Transverse colon (tissue), 4 donors: ENCODE results near the gene PREX1. TPM values are rescaled to one million over a fixed set of nuclear protein-coding genes. Genes with fewer than 3 reads are reported as not detected.

Experiments
- DNase-seq: peaks from one replicate; pipeline ENCODE4 v3.0.0-alpha.2; 2019
- H3K27ac ChIP-seq, 4 donors: fragments of 200-600 bp; sonication (generic); 2 replicates each; pipeline ENCODE4 v1.5.1; 2016 to 2018; ENCODE audit warnings: inconsistent platforms in 4 of 4
- H3K27me3 ChIP-seq: fragments of 200-600 bp; sonication (generic); 2 replicates; pipeline ENCODE4 v1.5.1; 2017; ENCODE audit warnings: inconsistent platforms
- H3K36me3 ChIP-seq, 4 donors: fragments of 200-600 bp; sonication (generic); 2 replicates each; pipeline ENCODE4 v1.5.1; 2017 to 2019; ENCODE audit warnings: inconsistent platforms in 4 of 4
- H3K4me1 ChIP-seq, 4 donors: fragments of 200-600 bp; sonication (generic); 2 replicates each; pipeline ENCODE4 v1.5.1; 2017 to 2020; ENCODE audit warnings: inconsistent platforms in 4 of 4
- H3K4me3 ChIP-seq, 4 donors: fragments of 200-600 bp; sonication (generic); 1 replicate in 1 of 4; 2 replicates in 3 of 4; pipeline versions ENCODE4 v1.5.1 to v1.6.1; 2017 to 2019; ENCODE audit warnings: inconsistent platforms in 4 of 4
- H3K9me3 ChIP-seq, 2 donors: fragments of 200-600 bp; sonication (generic); 2 replicates each; pipeline ENCODE4 v1.5.1; 2017 to 2019; ENCODE audit warnings: inconsistent platforms in 2 of 2
- EP300 ChIP-seq: sonication (generic); formaldehyde crosslinking; IDR thresholded peaks from one replicate; pipeline ENCODE4 v1.6.1; 2017; ENCODE audit warnings: antibody characterized with exemption, low read depth
- POLR2A ChIP-seq: fragments of 450-650 bp; IDR thresholded peaks from one replicate; pipeline ENCODE4 v1.6.1; 2016; ENCODE audit warnings: antibody characterized with exemption, mild to moderate bottlenecking, moderate library complexity
- POLR2AphosphoS5 ChIP-seq, 3 donors: sonication (generic); formaldehyde crosslinking; IDR thresholded peaks; one replicate each; pipeline ENCODE4 v1.6.1; 2016; ENCODE audit warnings: antibody characterized with exemption in 3 of 3
- WGBS, 2 donors: methylation state at CpG; one replicate each; pipeline ENCODE4 v1.1.5; 2018; ENCODE audit warnings: low coverage in 1 of 2; 5-methylcytosine and 5-hydroxymethylcytosine counted together
- in situ Hi-C, 4 donors: fragments of 200-750 bp; cut with MboI; loops; one replicate each; pipeline versions ENCODE4 v1.15.0 to v1.15.1; 2017; ENCODE audit warnings: low sequenced_read_pairs in 3 of 4, low pct_ligation_motif_present in 1 of 4, low pct_unique_long_range_greater_than_20kb in 1 of 4
- intact Hi-C: fragments of 100-400 bp; cut with DNase I; formaldehyde crosslinking; loops from one replicate; pipeline ENCODE4 v1.15.1; 2023; ENCODE audit warnings: low total_unique reads
- total RNA-seq, 4 donors: library from RNA; depleted of rRNA; stranded (reverse); fragments of >200 nt; gene quantifications; one replicate each; pipeline ENCODE4 v1.1.0, GENCODE V29; 2016
- TF ChIP-seq, protein P1 (sequence below), 5 experiments: fragments of 200-600 bp in 3 of 5; fragments of 450-650 bp in 2 of 5; sonication (generic) in 3 of 5; IDR thresholded peaks; 1 replicate in 2 of 5; 2 replicates in 3 of 5; pipeline ENCODE4 v1.5.1; 2016 to 2017; ENCODE audit warnings: antibody characterized with exemption in 5 of 5, inconsistent platforms in 3 of 5, mild to moderate bottlenecking in 2 of 5, moderate library complexity in 1 of 5

The PREX1 gene
- total RNA-seq, 4 donors from 2014 or later: 10.9 to 29.9 (median 16.6) TPM

DNA sequence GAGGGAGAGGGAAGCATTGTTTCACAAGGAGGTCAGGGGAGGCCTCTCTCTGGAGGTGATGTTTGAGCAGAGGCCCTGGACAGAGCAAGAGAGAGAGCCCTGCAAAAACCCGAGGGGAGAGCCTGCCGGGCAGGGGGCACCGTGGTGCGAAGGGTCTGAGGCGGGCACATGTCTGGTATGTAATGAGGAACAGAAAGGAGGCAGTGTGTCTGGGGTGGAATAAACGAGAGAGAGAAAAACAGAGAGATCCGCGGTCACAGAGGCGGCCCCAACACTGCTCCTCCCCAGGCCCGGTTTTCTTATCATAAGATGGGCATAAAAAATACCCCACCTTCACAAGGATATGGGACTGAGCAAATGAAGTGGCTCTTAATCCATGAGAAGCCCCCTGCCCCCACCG is 119.2 kb downstream of the PREX1 start:
- Histone ChIP-seq H3K36me3 (no peaks in the 10 kb centered on the region), H3K27ac (no peak overlapping the region), H3K27me3 (no peaks in the 10 kb centered on the region), H3K4me1 (peaks cover 0 to 11% (median 0%) of the 10 kb centered on the region in 4 donors), H3K9me3 (no peaks in the 10 kb centered on the region), H3K4me3 (no peak overlapping the region)
- 70 to 79% methylated on average over 11 of the region's 11 CpGs for WGBS, 2 donors
- in situ Hi-C loops: no loop called here
- DNase-seq: no peak
- TF ChIP-seq, protein P1, sequence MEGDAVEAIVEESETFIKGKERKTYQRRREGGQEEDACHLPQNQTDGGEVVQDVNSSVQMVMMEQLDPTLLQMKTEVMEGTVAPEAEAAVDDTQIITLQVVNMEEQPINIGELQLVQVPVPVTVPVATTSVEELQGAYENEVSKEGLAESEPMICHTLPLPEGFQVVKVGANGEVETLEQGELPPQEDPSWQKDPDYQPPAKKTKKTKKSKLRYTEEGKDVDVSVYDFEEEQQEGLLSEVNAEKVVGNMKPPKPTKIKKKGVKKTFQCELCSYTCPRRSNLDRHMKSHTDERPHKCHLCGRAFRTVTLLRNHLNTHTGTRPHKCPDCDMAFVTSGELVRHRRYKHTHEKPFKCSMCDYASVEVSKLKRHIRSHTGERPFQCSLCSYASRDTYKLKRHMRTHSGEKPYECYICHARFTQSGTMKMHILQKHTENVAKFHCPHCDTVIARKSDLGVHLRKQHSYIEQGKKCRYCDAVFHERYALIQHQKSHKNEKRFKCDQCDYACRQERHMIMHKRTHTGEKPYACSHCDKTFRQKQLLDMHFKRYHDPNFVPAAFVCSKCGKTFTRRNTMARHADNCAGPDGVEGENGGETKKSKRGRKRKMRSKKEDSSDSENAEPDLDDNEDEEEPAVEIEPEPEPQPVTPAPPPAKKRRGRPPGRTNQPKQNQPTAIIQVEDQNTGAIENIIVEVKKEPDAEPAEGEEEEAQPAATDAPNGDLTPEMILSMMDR (IDR thresholded peaks at IDR 0.05): no peak
- no peak for TF ChIP-seq POLR2AphosphoS5 (IDR thresholded peaks at IDR 0.05)
- TF ChIP-seq POLR2A: no peak
- TF ChIP-seq EP300: no peak
- intact Hi-C loops: no loop called here

DNA sequence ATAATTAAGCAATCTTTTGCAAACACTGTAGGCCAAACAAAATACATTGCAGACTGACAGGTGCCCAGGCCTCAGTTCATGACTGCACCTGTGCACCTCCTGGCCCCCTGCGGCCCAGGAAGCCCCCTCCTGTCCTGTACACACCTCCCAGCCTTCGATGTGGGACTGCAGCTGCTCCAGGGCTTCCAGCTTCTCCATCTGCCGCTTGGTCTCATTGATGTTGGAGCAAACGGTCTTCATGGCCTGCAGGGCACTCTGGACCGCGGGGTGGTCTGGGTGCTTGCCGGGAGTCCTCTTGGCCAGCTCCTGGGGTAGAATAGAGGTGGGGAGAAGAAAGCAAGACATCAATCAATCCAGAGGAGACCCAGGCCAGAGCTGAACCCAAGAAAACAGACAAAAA is 119.7 kb downstream of the PREX1 start:
- no peaks in the 10 kb centered on the region for H3K36me3 ChIP-seq
- no peak for DNase-seq
- WGBS, 2 donors: 95 to 100% methylated on average over 2 to 7 of the region's 7 CpGs
- TF ChIP-seq POLR2A: no peak
- TF ChIP-seq EP300: no peak
- no peak for TF ChIP-seq POLR2AphosphoS5 (IDR thresholded peaks at IDR 0.05)
- TF ChIP-seq, protein P1 (IDR thresholded peaks at IDR 0.05): no peak
- no peak overlapping the region for H3K4me3 ChIP-seq
- in situ Hi-C loops: no loop called here
- H3K27me3 ChIP-seq: no peaks in the 10 kb centered on the region
- intact Hi-C loops: no loop called here
- H3K9me3 ChIP-seq: no peaks in the 10 kb centered on the region
- H3K27ac ChIP-seq: no peak overlapping the region
- H3K4me1 ChIP-seq: peaks cover 0 to 11% (median 0%) of the 10 kb centered on the region in 4 donors

DNA sequence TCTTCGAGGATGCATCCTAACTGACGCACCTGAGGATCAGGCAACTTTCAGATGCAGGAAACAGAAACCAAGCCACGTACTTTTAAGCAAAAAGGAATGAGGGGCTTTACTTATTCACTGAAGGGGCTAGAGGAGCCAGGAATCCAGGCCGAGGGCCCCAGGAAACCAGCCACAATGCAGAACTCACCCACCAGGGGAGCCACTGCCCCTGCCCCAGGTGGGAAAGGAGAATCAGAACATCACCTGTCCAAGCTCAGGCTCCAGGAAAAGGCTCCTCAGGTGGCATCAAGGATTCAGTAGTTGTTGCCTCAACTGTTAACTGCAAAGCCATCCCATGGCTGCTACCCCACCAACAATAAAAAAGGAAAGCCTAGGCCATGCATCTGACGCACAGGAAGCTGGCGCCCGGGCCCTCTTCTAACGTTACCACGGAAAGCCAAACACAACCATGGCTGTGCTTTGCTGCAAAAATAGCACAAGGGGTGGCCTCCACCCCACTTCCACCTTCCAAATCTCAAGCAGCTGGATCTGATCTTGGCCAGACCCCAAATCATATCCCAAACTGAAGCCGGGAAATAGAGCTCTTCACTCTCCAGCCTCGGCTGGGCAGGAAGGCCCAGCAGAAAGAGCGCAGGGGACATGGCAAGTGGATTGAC is 121.0 kb downstream of the PREX1 start:
- Histone ChIP-seq H3K4me3 (no peak overlapping the region), H3K27me3 (no peaks in the 10 kb centered on the region), H3K9me3 (no peaks in the 10 kb centered on the region), H3K36me3 (no peaks in the 10 kb centered on the region), H3K27ac (peak overlapping the region; percentile 9 to 53 (median 36)), H3K4me1 (peaks cover 0 to 11% (median 0%) of the 10 kb centered on the region in 4 donors)
- no peak for TF ChIP-seq EP300
- TF ChIP-seq POLR2A: no peak
- TF ChIP-seq, protein P1 (IDR thresholded peaks at IDR 0.05): no peak
- TF ChIP-seq POLR2AphosphoS5 (IDR thresholded peaks at IDR 0.05): no peak
- no peak for DNase-seq
- in situ Hi-C loops: no loop called here
- 69 to 75% methylated on average over 3 to 9 of the region's 12 CpGs for WGBS, 2 donors
- intact Hi-C loops: no loop called here

DNA sequence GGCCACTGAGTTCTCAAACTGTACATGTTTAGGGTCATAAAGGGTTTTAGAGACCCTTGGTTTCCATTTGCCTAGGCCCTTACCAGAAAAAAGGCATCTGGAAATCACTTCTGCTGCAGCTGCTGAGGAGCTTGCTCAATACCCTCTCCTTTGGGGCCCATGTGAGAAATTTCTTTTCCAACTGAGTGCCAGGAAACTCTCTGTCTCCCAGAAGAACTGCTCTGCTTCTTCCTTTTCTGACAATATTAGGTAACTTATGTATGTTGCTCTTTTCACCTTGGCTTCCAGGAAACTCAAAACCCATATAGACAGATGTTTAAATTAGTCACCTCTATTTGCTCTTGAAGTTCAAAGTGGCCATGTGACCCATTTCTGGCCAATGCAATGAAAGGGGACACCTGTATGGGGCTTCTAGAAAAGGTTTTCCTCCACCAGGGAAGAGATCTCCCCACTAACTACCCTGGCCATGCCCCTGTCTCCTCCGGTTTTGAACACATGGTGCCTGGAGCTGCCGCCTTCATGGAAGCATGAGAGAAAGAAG is 121.6 kb downstream of the PREX1 start:
- H3K27ac ChIP-seq: peak overlapping the region; percentile 7 to 53 (median 36)
- no peaks in the 10 kb centered on the region for H3K27me3 ChIP-seq
- no peaks in the 10 kb centered on the region for H3K9me3 ChIP-seq
- H3K4me1 ChIP-seq: peaks cover 0 to 11% (median 0%) of the 10 kb centered on the region in 4 donors
- DNase-seq: no peak
- 100% methylated on average over 2 of the region's 2 CpGs; no CpG with 5 or more reads in 1 of the 2 donors for WGBS, 2 donors
- intact Hi-C loops (no loop called here), in situ Hi-C loops (no loop called here)
- TF ChIP-seq POLR2AphosphoS5 (IDR thresholded peaks at IDR 0.05): no peak
- TF ChIP-seq, protein P1 (IDR thresholded peaks at IDR 0.05): no peak
- no peak for TF ChIP-seq POLR2A
- no peak for TF ChIP-seq EP300
- no peak overlapping the region for H3K4me3 ChIP-seq
- H3K36me3 ChIP-seq: no peaks in the 10 kb centered on the region
